Measurements from ENCODE around the gene KIRREL1.

- TF ChIP-seq CTCF (IDR thresholded peaks at IDR 0.05; ENCODE audit: insufficient read depth, low read depth, low read length) (no peak), EZH2 (IDR thresholded peaks at IDR 0.05; ENCODE audit: insufficient read depth, low read length) (no peak)
Measured at GRCh38 chr1:158021721-158022120, 28.3 kb downstream of the KIRREL1 start.
